ENCODE data around the gene LHX3. TPM values are rescaled to one million over a fixed set of nuclear protein-coding genes. Genes with fewer than 3 reads are reported as not detected.

Gene LHX3
- total and polyA plus RNA-seq, 2 of the 4 experiments (the other 2 are of a cell fraction) = not detected

DNA sequence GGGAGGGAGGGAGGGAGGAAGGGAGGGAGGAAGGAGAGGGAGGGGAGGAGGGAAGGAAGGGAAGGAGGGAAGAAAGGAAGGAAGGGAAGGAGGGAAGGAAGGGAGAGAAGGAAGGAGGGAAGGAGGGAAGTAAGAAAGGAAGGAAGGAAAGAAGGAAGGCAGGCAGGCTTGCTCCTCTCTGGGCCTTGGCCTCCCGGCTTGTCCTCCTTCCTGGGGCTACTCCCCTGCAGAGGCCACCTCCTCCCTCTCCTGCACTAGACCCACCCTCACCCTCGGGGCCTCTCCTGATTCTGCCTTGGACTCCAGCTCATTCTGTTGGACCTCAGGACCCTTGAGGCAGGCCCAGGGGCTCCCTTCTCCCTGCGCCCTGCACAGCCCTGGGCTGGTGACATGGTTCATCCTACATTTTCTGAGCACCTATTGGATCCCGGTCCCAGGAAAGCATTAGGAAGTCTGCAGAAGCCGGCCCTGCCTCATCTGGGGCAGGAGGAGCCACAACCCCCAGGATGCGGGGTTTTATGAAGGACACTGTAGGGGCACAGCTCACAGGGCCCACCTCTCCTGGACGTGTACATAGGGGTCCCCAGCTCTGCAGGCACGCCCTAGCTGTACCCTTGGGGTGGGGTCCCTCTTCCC lies 23.0 kb downstream of the LHX3 start:
- no peak for DNase-seq
- Histone ChIP-seq H4K20me1 (ENCODE audit: insufficient read depth, low read length) (no peaks in the 10 kb centered on the region), H3K9me3 (ENCODE audit: control insufficient read depth, insufficient read depth, low read length) (no peaks in the 10 kb centered on the region), H3K56ac (ENCODE audit: extremely low read depth, insufficient read depth, low read length) (no peak overlapping the region), H2AK5ac (ENCODE audit: low read depth, low read length) (no peak overlapping the region), H3K4me2 (ENCODE audit: low read depth, low read length) (no peak overlapping the region), H3K4me3 (ENCODE audit: insufficient read depth, low read depth, low read length) (no peak overlapping the region), H3K27me3 (ENCODE audit: control insufficient read depth, insufficient read depth, low read length) (peaks cover 63% of the 10 kb centered on the region), H4K8ac (ENCODE audit: low read depth in 2 of 2, low read length in 2 of 2) (no peak overlapping the region), H3K18ac (ENCODE audit: low read depth, low read length) (no peak overlapping the region), H2BK120ac (ENCODE audit: low read depth, low read length) (no peak overlapping the region), H3K14ac (replicated peaks; ENCODE audit: low read depth, low read length) (no peak overlapping the region), H2BK15ac (ENCODE audit: low read depth, low read length) (no peak overlapping the region), H4K91ac (ENCODE audit: insufficient read depth, low read depth, low read length) (no peak overlapping the region), H4K5ac (ENCODE audit: low read depth, low read length) (no peak overlapping the region), H3K27ac (ENCODE audit: insufficient read depth, low read length) (no peak overlapping the region), H3K4me1 (ENCODE audit: control insufficient read depth, insufficient read depth, low read length) (no peaks in the 10 kb centered on the region), H3K79me1 (ENCODE audit: low read depth in 1 of 2, low read length in 2 of 2) (no peaks in the 10 kb centered on the region), H3K9ac (ENCODE audit: low read depth, low read length) (no peak overlapping the region), H2AK9ac (replicated peaks; ENCODE audit: low read depth, low read length, poor library complexity) (no peak overlapping the region), H3K4ac (ENCODE audit: low read depth, low read length) (no peak overlapping the region), H2BK20ac (ENCODE audit: low read depth, low read length) (no peak overlapping the region), H3K23ac (ENCODE audit: low read depth, low read length) (no peak overlapping the region), H2BK5ac (ENCODE audit: low read depth, low read length, poor library complexity, severe bottlenecking) (no peak overlapping the region), H3K9me1 (ENCODE audit: insufficient read depth, low read length) (no peaks in the 10 kb centered on the region), H2AFZ (replicated peaks; ENCODE audit: low read length, poor library complexity) (no peak overlapping the region), H3K36me3 (ENCODE audit: control insufficient read depth, insufficient read depth, low read length) (no peaks in the 10 kb centered on the region)
- dilution Hi-C loops (cut with HindIII; ENCODE audit: low sequenced_read_pairs, unreplicated experiment) = no loop called here
- CTCF ChIA-PET = no interaction called here
- intact Hi-C loops (cut with micrococcal nuclease) = no loop called here
- in situ Hi-C loops (cut with MboI; ENCODE audit: low sequenced_read_pairs) = no loop called here
- WGBS, 2 experiments (ENCODE audit: extremely low coverage in 2 of 2, insufficient read length in 1 of 2) = 43% methylated on average over 5 of the region's 8 CpGs; no CpG with 5 or more reads in 1 of the 2 experiments
- ATAC-seq (ENCODE audit: low read depth) = no peak
- TF ChIP-seq CEBPB (IDR thresholded peaks at IDR 0.05; ENCODE audit: low read depth, low read length) (no peak), RFX5 (IDR thresholded peaks at IDR 0.05; ENCODE audit: low read depth, low read length) (no peak), RCOR1 (IDR thresholded peaks at IDR 0.05; ENCODE audit: insufficient replicate concordance, low read length) (no peak), NFE2L2 (IDR thresholded peaks at IDR 0.05; ENCODE audit: low read depth, low read length) (no peak), FOS (IDR thresholded peaks at IDR 0.05; ENCODE audit: low read depth, low read length) (no peak), MAZ (IDR thresholded peaks at IDR 0.05; ENCODE audit: borderline replicate concordance, low read depth, low read length) (no peak), RAD21 (IDR thresholded peaks at IDR 0.05; ENCODE audit: low read length) (no peak), SMC3 (IDR thresholded peaks at IDR 0.05; ENCODE audit: low read depth, low read length) (no peak)
- TF ChIP-seq, protein P1, sequence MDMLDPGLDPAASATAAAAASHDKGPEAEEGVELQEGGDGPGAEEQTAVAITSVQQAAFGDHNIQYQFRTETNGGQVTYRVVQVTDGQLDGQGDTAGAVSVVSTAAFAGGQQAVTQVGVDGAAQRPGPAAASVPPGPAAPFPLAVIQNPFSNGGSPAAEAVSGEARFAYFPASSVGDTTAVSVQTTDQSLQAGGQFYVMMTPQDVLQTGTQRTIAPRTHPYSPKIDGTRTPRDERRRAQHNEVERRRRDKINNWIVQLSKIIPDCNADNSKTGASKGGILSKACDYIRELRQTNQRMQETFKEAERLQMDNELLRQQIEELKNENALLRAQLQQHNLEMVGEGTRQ (IDR thresholded peaks at IDR 0.05; ENCODE audit: low read depth, low read length) = no peak
- POLR2A ChIA-PET (ENCODE audit: unreplicated experiment) = no interaction called here
- no TSS peak for BruUV-seq (replicated peaks)

Measured in IMR-90 (cell line).